Stomach (tissue), 19 donors: Measurements from ENCODE around the gene CCDC107. TPM values are rescaled to one million over a fixed set of nuclear protein-coding genes. Genes with fewer than 3 reads are reported as not detected.

Source experiments
- DNase-seq, 2 donors: peaks; one replicate each; pipeline versions ENCODE4 v3.0.0 to v3.0.0-alpha.2; 2013 to 2019
- H3K27ac ChIP-seq, 5 donors: fragments of 200-600 bp in 4 of 5; sonication (generic) in 4 of 5; one replicate each; pipeline ENCODE4 v1.5.1; 2013 to 2019; ENCODE audit warnings: mild to moderate bottlenecking in 1 of 5, moderate library complexity in 1 of 5
- H3K27me3 ChIP-seq, 3 donors: fragments of 200-600 bp; sonication (generic); one replicate each; pipeline ENCODE4 v1.5.1; 2017 to 2019; ENCODE audit warnings: mixed run types in 1 of 3
- H3K36me3 ChIP-seq, 4 donors: fragments of 200-600 bp; sonication (generic); 1 replicate in 3 of 4; 2 replicates in 1 of 4; pipeline ENCODE4 v1.5.1; 2016 to 2019
- H3K4me1 ChIP-seq, 4 donors: fragments of 200-600 bp; sonication (generic); one replicate each; pipeline ENCODE4 v1.5.1; 2016 to 2019
- H3K4me3 ChIP-seq, 4 donors: fragments of 200-600 bp; sonication (generic) in 3 of 4; one replicate each; pipeline ENCODE4 v1.5.1; 2016 to 2019; ENCODE audit warnings: mild to moderate bottlenecking in 1 of 4
- H3K9me3 ChIP-seq, 4 donors: fragments of 200-600 bp; sonication (generic); one replicate each; pipeline ENCODE4 v1.5.1; 2016 to 2019
- EP300 ChIP-seq: sonication (generic); formaldehyde crosslinking; IDR thresholded peaks from one replicate; pipeline ENCODE4 v1.6.1; 2017; ENCODE audit warnings: antibody characterized with exemption
- POLR2A ChIP-seq, 4 donors: fragments of 450-650 bp; IDR thresholded peaks; one replicate each; pipeline ENCODE4 v1.6.1; 2016; ENCODE audit warnings: antibody characterized with exemption in 4 of 4, control low read depth in 2 of 4, mild to moderate bottlenecking in 1 of 4, moderate library complexity in 1 of 4
- POLR2AphosphoS5 ChIP-seq, 3 donors: sonication (generic); formaldehyde crosslinking; IDR thresholded peaks; one replicate each; pipeline ENCODE4 v1.6.1; 2016; ENCODE audit warnings: antibody characterized with exemption in 3 of 3
- WGBS, 5 donors: extraction: QIAGEN DNeasy Blood & Tissue Kit in 3 of 5; methylation state at CpG; one replicate each; pipeline versions ENCODE4 v1.1.5 to v1.1.7; 2013 to 2018; 5-methylcytosine and 5-hydroxymethylcytosine counted together
- intact Hi-C: fragments of 100-400 bp; cut with DNase I; formaldehyde crosslinking; loops from one replicate; pipeline ENCODE4 v1.15.1; 2023; ENCODE audit warnings: low total_unique reads
- long read RNA-seq, 10 donors: transcript quantifications; one replicate each; lab custom pipeline, GENCODE V29; 2026
- polyA plus RNA-seq, 3 donors: library from polyadenylated mRNA; stranded (reverse); fragments of 200-250 nt; gene quantifications; one replicate each; pipeline ENCODE4 v1.2.3, GENCODE V29; 2013
- total RNA-seq, 5 donors: library from RNA; depleted of rRNA; stranded (reverse); fragments of >200 nt; gene quantifications; one replicate each; pipeline versions ENCODE4 v1.1.0 to v1.2.3, GENCODE V29; 2014 to 2016
- TF ChIP-seq, protein P1 (sequence below), 7 experiments: fragments of 450-650 bp in 4 of 7; fragments of 200-600 bp in 3 of 7; sonication (generic) in 3 of 7; IDR thresholded peaks; one replicate each; pipeline ENCODE4 v1.5.1; 2016 to 2019; ENCODE audit warnings: antibody characterized with exemption in 7 of 7, control low read depth in 2 of 7, mild to moderate bottlenecking in 1 of 7
- donor health status: healthy with polysubstance abuse.
- donor health status: Bipolar disorder and iron deficiency.
- donor health status: healthy.

CCDC107 gene, protein sequence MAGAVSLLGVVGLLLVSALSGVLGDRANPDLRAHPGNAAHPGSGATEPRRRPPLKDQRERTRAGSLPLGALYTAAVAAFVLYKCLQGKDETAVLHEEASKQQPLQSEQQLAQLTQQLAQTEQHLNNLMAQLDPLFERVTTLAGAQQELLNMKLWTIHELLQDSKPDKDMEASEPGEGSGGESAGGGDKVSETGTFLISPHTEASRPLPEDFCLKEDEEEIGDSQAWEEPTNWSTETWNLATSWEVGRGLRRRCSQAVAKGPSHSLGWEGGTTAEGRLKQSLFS
- 100 to 1,000 TPM in 1 of 5 donors, 10 to 100 TPM in 4; 15.6 to 104 (median 28.1) TPM for total RNA-seq
- polyA plus RNA-seq, result 10 to 100 TPM; 58.8 to 86.4 (median 69.7) TPM
- long read RNA-seq, donor 1, transcript CCDC107-206 (5 exons, 1,242 nt), result major isoform, 7 of 11 reads
- long read RNA-seq, donor 1, partial matches to known transcripts, result 0 of 11 reads
- long read RNA-seq, donor 1, other reads (novel, unspliced or antisense), result 0 of 11 reads
- long read RNA-seq, donor 2, transcript CCDC107-204 (6 exons, 1,173 nt), result minor isoform, 5 of 15 reads
- long read RNA-seq, donor 2, transcript CCDC107-206 (5 exons, 1,242 nt), result major isoform, 8 of 15 reads
- long read RNA-seq, donor 2, partial matches to known transcripts, result 0 of 15 reads
- long read RNA-seq, donor 2, other reads (novel, unspliced or antisense), result 0 of 15 reads
- long read RNA-seq, donor 3, partial matches to known transcripts, result 0 of 7 reads
- long read RNA-seq, donor 3, other reads (novel, unspliced or antisense), result 0 of 7 reads
- long read RNA-seq, donor 4, result 0 reads
- long read RNA-seq, donor 5, transcript CCDC107-204 (6 exons, 1,173 nt), result minor isoform, 10 of 27 reads
- long read RNA-seq, donor 5, transcript CCDC107-206 (5 exons, 1,242 nt), result major isoform, 15 of 27 reads
- long read RNA-seq, donor 5, partial matches to known transcripts, result 0 of 27 reads
- long read RNA-seq, donor 5, other reads (novel, unspliced or antisense), result 0 of 27 reads
- long read RNA-seq, donor 6, transcript CCDC107-206 (5 exons, 1,242 nt), result major isoform, 12 of 31 reads
- long read RNA-seq, donor 6, transcript CCDC107-204 (6 exons, 1,173 nt), result minor isoform, 11 of 31 reads
- long read RNA-seq, donor 6, transcript CCDC107-202 (4 exons, 1,016 nt), result minor isoform, 7 of 31 reads
- long read RNA-seq, donor 6, partial matches to known transcripts, result 0 of 31 reads
- long read RNA-seq, donor 6, other reads (novel, unspliced or antisense), result 0 of 31 reads
- long read RNA-seq, donor 7, transcript CCDC107-206 (5 exons, 1,242 nt), result minor isoform, 12 of 34 reads
- long read RNA-seq, donor 7, transcript CCDC107-204 (6 exons, 1,173 nt), result major isoform, 15 of 34 reads
- long read RNA-seq, donor 7, partial matches to known transcripts, result 0 of 34 reads
- long read RNA-seq, donor 7, other reads (novel, unspliced or antisense), result 0 of 34 reads
- long read RNA-seq, donor 8, transcript CCDC107-204 (6 exons, 1,173 nt), result major isoform, 7 of 15 reads
- long read RNA-seq, donor 8, transcript CCDC107-206 (5 exons, 1,242 nt), result major isoform, 7 of 15 reads
- long read RNA-seq, donor 8, partial matches to known transcripts, result 0 of 15 reads
- long read RNA-seq, donor 8, other reads (novel, unspliced or antisense), result 0 of 15 reads
- long read RNA-seq, donor 9, transcript CCDC107-206 (5 exons, 1,242 nt), result major isoform, 9 of 31 reads
- long read RNA-seq, donor 9, partial matches to known transcripts, result 20 of 31 reads
- long read RNA-seq, donor 9, other reads (novel, unspliced or antisense), result 0 of 31 reads
- long read RNA-seq, donor 10, partial matches to known transcripts, result 6 of 9 reads
- long read RNA-seq, donor 10, other reads (novel, unspliced or antisense), result 0 of 9 reads

DNA sequence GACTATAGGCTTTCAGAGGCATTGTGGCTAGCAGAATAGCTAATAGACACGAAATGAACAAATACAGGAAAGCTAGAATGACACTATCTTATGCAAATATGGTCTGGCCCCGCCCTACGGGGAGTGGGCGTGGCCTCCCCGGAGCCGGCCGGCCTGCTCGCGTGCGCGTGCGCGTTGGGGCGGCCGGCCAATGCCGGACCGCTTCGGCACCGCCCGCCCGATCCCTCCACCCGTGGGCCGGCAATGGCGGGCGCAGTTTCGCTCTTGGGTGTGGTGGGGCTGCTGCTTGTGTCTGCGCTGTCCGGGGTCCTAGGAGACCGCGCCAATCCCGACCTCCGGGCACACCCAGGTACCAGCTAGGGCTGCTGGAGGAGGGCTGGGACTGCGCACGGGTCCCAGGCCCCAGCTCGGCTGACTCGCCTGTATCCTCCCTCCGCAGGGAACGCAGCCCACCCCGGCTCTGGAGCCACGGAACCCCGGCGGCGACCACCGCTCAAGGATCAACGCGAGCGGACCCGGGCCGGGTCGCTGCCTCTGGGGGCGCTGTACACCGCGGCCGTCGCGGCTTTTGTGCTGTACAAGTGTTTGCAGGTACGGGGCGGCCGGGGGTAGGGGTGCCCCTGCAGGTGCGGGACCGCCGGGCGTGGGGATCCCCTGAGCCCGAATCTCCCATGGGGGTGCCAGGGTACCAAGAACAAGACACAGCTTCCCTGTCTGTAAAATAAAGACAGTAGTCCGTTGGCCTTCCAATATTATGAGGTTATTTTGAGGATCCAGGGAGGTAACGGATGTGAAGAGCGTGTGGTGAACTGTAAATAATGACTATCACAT lies at the start of gene CCDC107:
Gene CCDC107 (plus strand): TSS at position 156 of the 831 bp plus-strand sequence. CDS start 88 bp downstream, at position 244.
- H3K36me3 ChIP-seq, result peaks cover 10 to 25% (median 16%) of the 10 kb centered on the region in 4 donors
- no peaks in the 10 kb centered on the region for H3K27me3 ChIP-seq
- peaks cover 38 to 60% (median 53%) of the 10 kb centered on the region in 4 donors for H3K4me1 ChIP-seq
- intact Hi-C loops, result no loop called here
- whole genome bisulfite sequencing, 5 donors, result 0% methylated on average over 18 to 67 of the region's 67 CpGs
- TF ChIP-seq POLR2A (IDR thresholded peaks at IDR 0.05) (peak in 2 of 4 donors; percentile 57 to 61), EP300 (no peak), POLR2AphosphoS5 (IDR thresholded peaks at IDR 0.05) (peak; percentile 86 to 93 (median 93))
- TF ChIP-seq, protein P1, sequence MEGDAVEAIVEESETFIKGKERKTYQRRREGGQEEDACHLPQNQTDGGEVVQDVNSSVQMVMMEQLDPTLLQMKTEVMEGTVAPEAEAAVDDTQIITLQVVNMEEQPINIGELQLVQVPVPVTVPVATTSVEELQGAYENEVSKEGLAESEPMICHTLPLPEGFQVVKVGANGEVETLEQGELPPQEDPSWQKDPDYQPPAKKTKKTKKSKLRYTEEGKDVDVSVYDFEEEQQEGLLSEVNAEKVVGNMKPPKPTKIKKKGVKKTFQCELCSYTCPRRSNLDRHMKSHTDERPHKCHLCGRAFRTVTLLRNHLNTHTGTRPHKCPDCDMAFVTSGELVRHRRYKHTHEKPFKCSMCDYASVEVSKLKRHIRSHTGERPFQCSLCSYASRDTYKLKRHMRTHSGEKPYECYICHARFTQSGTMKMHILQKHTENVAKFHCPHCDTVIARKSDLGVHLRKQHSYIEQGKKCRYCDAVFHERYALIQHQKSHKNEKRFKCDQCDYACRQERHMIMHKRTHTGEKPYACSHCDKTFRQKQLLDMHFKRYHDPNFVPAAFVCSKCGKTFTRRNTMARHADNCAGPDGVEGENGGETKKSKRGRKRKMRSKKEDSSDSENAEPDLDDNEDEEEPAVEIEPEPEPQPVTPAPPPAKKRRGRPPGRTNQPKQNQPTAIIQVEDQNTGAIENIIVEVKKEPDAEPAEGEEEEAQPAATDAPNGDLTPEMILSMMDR (IDR thresholded peaks at IDR 0.05), result peak in 5 of 7 experiments; percentile 36 to 62 (median 46)
- H3K27ac ChIP-seq, result peak within 1 kb of the TSS; percentile 95 to 100 (median 98)
- peak within 1 kb of the TSS; percentile 68 to 96 (median 84) for H3K4me3 ChIP-seq
- no peaks in the 10 kb centered on the region for H3K9me3 ChIP-seq
- DNase-seq, result peak; percentile 89 to 96

DNA sequence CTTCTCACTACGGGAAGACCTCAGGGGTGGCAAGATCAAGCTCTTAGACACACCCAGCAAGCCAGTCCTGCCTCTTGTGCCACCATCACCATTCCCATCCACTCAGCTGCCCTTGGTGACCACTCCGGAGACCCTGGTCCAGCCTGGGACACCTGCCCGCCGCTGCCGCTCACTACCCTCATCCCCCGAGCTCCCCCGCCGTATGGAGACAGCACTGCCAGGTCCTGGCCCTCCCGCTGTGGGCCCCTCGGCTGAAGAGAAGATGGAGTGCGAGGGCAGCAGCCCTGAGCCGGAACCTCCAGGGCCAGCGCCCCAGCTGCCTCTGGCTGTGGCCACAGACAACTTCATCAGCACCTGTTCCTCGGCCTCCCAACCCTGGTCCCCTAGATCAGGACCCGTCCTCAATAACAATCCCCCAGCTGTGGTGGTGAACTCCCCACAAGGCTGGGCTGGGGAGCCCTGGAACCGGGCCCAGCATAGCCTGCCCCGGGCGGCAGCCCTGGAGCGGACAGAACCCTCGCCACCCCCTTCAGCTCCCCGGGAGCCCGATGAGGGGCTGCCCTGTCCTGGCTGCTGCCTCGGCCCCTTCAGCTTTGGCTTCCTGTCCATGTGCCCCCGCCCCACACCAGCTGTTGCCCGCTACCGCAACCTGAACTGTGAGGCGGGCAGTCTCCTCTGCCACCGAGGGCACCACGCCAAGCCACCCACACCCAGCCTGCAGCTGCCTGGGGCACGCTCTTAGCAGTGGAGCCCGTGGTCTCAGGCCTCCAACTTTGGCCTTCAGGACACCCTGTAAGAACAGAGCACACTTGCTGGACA lies 48.9 kb upstream of the CCDC107 start:
- Histone ChIP-seq H3K4me1 (peaks cover 13 to 34% (median 25%) of the 10 kb centered on the region in 4 donors), H3K27ac (no peak overlapping the region), H3K36me3 (peaks cover 26 to 39% (median 35%) of the 10 kb centered on the region in 4 donors), H3K4me3 (no peak overlapping the region), H3K9me3 (no peaks in the 10 kb centered on the region), H3K27me3 (no peaks in the 10 kb centered on the region)
- WGBS, 5 donors, result 76 to 89% (median 84%) methylated on average over 17 to 31 of the region's 31 CpGs
- no peak for DNase-seq
- intact Hi-C loops, result no loop called here
- TF ChIP-seq POLR2AphosphoS5 (IDR thresholded peaks at IDR 0.05) (no peak), EP300 (no peak), POLR2A (IDR thresholded peaks at IDR 0.05) (no peak)
- TF ChIP-seq, protein P1 (IDR thresholded peaks at IDR 0.05), result no peak

- 84 to 89% (median 87%) methylated on average over 13 of the region's 13 CpGs for WGBS, 5 donors
- intact Hi-C loops, result no loop called here
- Histone ChIP-seq H3K27me3 (no peaks in the 10 kb centered on the region), H3K4me3 (no peak overlapping the region), H3K9me3 (no peaks in the 10 kb centered on the region), H3K4me1 (peaks cover 13 to 30% (median 21%) of the 10 kb centered on the region in 4 donors), H3K36me3 (peaks cover 26 to 39% (median 35%) of the 10 kb centered on the region in 4 donors), H3K27ac (no peak overlapping the region)
- TF ChIP-seq, protein P1 (IDR thresholded peaks at IDR 0.05), result no peak
- TF ChIP-seq POLR2A (IDR thresholded peaks at IDR 0.05) (no peak), EP300 (no peak), POLR2AphosphoS5 (IDR thresholded peaks at IDR 0.05) (no peak)
- DNase-seq, result no peak
Observed at GRCh38 chr9:35609820-35610163, 48.3 kb upstream of the CCDC107 start.
